NCI-H2196 treated with DMSO at 0.1 percent for 48 hours (cell line): ENCODE results near the gene RNF220.
"Not testable (repeated sequence)": the region's sequence is repeated elsewhere in the genome, so short reads cannot be mapped to it uniquely, and the experiment has no call there.

Source experiments
- DNase-seq: peaks from one replicate; lab custom pipeline; 2025; ENCODE audit not compliant: unreplicated experiment; lab: John Stamatoyannopoulos, UW

Gene RNF220

GRCh38 chr1:44544960-44545359, 139.9 kb downstream of the RNF220 start:
- no peak for DNase-seq

DNA sequence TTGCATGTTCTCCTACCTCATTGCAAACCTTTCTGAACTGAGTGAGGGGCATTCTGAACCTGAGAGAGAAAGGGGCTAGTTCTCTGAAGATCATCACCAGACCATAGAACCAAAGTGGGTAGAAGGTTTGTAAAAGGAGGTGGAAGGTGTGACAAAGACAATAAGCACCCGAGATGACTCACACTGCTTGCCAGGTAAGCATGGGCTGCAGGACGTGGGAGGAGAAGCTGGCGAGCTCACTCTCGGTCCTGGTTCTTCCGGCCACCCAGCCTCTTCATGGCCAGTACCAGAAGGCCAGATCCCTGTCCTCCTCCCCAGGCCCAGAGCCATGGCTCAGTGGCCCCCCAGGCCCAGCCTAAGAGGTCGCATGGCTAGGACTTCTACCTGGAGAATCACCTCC, 140.9 kb downstream of the RNF220 start:
- DNase-seq: no peak

- DNase-seq: no peak
Measured at GRCh38 chr1:44546403-44547053, 141.5 kb downstream of the RNF220 start.

DNA sequence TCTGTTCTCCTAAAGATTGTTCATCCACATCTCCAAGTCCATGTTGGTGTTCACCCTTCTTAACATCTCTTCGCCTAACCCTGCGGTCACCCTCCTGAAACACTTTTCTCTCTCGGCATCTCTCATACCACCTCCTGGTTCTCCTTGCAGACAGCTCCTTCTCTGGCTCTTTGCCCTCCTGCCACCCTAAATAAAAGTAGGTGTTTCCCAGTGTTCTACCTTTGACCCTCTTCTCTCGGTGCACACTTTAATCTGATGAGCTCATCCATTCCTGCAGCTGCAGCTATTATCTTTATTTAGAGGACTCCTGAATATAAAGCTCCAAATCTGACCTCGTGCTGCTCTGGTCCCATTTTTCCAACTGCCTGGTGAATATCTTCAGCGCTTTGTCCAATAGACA, 142.3 kb downstream of the RNF220 start:
- no peak for DNase-seq

DNA sequence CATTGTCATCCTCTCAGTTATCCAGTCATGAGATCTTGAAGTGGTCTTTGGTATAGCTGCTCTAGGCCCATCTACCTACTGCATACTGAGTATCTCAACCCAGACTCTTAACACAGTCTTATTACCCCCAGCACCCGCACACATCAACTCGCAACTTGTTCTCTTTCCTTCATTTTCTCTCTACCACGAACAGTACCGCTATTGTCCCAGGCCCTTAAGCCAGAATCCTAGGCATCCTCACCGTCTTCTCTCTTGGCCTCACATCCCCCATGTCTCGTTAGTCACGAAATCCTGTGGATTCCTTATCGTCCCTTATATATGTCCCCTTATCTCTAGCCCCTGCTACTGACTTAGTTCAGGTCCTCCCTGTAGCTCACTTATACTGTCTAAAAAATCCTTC, 142.8 kb downstream of the RNF220 start:
- DNase-seq: no peak

- no peak for DNase-seq
Measured at GRCh38 chr1:44549510-44549909, 144.5 kb downstream of the RNF220 start.

- no peak for DNase-seq
Measured at GRCh38 chr1:44553127-44553758, 148.2 kb downstream of the RNF220 start.

DNA sequence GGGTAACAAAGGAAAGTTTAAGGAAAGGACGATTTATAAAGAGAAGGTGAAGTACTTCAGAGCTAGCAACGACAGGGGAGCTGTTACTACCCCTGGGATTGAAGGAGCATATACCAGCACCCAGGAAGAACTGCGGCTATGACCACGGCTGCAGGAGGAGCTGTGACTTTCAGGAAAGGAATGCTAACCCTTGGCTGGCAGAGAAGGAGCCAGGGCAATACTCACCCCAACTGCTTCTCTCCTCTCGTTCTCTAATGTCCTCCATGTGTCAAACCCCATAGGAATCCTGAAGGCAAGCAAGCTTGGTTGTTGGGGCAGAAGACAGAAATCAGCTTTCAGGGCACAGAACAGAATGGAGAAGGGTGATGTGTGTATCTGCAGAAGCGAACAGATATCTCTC, 148.7 kb downstream of the RNF220 start:
- no peak for DNase-seq

DNA sequence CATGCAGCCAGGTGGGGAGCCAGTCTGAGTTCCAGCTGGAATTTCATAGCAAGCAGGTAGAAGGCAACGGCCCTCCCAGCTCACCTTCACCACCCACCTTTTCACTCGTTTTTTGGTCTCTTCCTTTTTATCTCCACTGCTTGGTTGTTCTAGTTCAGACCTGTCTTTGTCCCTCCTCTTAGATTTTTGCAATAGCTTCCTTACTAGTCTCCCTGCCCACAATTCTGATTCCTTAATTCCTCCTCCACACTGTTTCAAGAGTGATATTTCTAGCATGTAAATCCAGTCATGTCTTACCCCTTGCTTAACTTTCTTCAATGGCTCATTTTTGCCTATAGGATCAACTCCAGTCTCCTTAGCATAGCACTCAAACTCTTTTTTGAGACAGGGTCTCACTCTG, 149.7 kb downstream of the RNF220 start:
- DNase-seq: no peak

DNA sequence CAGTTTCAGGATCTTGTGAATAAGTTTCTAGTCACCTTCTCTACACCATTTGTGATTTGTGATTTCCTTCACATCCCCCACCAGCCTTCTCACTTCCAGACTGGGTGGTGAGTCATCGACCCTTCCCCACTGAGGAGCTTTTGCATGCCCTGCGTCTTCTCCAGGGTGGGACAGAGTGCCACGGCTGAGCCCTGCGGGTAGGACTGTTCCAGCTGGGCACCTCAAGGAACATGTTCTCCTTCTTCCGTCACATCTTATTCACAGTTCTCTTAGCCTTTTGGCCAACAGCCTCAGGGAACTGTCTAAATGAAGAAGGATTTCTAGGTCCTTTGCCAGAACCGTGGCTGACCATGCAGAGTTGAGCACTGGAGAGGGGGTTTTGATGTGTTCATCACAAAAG, 152.7 kb downstream of the RNF220 start:
- DNase-seq: no peak

DNA sequence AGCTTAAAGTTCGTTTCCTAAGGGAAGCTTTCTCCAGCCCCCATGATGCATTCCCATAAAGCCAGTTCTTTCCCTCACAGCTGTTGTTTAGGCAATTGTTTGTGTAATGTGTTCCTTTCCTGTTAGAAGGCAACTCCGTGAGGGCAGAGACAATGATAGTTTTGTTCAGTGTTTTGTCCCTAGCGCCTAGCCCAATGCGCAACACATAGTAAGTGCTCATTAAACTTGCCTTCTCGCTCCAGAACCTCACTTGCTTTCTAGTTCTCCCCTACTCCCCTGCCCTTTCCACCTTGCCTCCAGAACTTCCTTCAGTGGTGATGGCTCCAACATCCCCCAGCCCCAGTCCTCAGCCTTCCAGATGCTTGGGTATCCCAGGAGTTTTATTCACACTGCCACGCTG, 153.8 kb downstream of the RNF220 start:
- no peak for DNase-seq

DNA sequence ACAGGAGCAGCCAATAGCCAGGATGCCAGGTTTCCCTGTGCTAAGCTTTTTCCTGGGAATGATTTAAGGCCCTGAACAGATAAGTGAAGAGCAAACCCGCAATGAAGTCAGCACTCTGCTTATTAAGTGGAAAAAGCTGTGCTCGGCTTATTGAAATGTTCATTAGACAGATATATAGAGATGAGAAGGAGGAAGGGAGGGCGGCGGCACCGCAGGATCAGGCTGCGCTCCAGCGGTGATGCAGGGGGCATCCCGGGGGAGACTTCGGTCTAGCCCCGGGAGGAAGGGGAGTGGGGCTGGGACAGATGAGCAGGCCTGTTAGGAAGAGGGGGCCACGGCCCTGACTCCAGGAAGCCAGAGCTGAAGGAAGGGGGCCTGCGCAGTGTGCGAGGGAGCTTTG, 154.3 kb downstream of the RNF220 start:
- DNase-seq: no peak

DNA sequence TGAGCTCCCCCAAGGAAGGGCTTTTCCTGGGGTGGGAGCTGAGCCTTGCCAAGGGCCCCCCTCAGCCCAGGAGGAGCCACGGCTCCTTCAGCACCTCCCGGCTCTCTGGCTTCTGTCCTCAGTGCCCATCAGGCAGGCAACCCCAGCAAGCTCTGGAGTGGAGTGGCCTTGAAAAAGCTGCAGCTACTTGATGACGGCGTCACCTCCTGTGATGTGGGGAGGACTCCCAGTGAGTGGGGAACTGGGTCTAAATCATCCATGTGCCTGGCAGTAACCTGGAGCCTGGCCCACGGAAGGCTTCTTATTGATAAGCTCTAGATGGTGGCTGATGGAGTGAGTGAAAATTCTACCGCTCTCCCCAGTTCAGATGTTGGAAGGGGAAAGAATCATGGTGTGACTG, 154.9 kb downstream of the RNF220 start:
- no peak for DNase-seq

GRCh38 chr1:44560696-44561095, 155.6 kb downstream of the RNF220 start:
- not testable (repeated sequence) for DNase-seq

GRCh38 chr1:44565259-44565750, 160.2 kb downstream of the RNF220 start:
- DNase-seq: no peak

DNA sequence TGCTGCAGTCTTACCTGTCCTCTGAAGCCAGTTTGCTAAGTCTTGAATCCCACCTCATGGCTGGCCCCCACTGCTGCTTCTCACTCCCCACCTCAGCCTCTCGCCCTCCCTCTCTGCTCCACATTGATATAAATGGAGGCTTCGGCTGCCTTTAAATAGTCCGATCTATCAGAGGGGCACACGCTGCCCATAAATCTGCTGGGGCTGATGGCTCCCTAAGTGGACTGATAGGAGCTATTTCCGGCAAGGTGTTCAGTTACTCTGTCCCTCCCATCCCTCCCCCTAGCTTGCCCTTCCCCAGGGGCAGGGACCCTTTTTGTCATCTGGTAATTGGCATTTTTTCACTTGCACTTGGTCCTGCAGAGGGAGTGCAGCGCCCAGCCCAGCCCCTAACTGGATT, 160.8 kb downstream of the RNF220 start:
- DNase-seq: no peak

DNA sequence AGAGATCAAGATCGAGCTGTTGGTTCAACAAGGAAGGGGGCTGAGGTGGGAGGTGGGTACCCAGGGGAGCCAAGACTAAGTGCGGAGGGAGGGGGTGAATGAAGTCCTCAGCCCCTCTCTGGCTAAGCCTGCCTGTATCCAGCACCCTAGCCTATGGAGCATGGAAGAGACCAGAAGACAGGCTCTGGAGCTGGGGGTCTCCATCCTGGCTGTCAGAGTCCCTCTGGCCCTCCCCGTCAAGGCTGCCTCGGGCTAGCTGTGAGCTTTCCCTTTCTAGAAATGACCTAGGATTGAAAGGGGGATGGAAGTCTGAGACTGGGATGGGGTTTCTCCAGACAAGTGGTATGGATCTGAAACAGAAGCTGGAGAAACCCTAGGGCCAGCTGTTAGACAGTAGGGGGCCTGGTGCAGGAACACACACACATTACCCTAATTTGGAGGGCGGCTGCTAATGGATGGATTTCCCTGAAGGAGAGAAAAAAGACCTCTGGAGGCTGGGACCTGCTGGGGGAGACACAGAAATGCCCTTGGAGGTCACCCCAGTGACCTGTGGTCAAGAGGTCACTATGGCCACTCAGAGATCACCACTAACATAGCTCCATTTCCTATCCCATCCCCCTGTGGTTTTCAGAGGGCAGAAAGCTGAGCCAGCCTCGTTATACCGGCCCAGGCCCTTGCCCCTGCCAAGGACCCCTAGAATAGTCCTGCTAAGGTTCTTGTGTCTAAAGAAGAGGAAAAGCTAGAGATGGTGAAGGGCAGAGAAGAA, 161.4 kb downstream of the RNF220 start:
- no peak for DNase-seq

GRCh38 chr1:44568128-44568900, 163.3 kb downstream of the RNF220 start:
- no peak for DNase-seq

- DNase-seq: no peak
Measured at GRCh38 chr1:44569491-44569890, 164.4 kb downstream of the RNF220 start.

DNA sequence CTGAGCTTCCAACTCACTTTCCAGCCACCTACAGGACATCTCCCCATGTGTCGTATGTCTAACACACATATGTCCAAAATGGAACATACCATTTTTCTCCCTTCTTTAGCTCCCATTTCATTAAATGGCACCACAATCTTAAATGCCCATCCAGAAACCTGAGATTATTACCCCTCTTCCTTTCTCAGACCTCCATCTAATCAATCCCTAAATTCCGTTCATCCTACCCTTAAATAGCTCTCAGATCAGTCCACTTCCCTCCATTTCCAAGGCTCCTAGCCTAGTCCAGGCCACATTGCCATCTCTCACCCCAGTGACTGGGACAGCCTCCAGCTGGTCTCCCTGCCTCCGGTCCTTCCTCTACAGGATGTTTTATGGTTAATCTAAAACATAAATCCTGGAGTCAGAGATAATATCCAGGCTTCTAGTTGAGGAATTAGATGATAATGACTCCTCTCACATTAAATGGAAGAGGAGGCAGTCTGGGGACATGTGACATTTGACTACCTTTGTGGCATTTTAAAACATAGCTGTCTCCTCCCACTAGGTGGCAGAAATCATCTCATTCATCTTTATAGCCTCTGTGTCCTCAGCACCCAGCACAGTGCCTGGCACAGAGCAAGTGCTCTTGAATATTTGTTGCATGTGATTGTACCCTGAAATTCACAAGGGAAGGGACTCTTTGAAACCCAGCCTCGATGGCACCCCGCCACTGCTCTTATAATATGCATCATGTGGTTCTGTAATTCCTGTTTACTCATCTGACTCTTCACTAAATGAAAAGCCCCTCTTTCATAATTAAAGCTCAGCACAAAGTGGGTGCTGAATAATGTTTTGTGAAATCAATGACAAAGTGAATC, 166.9 kb downstream of the RNF220 start:
- DNase-seq: no peak

- no peak for DNase-seq
Measured at GRCh38 chr1:44572572-44572879, 167.5 kb downstream of the RNF220 start.
